HS-5 (cell line): ENCODE data around the gene SLC6A6.

Experiments used
- DNase-seq: peaks from one replicate; pipeline ENCODE4 v3.0.0-alpha.2; 2012; ENCODE audit warnings: low read depth

SLC6A6 gene

GRCh38 chr3:14372587-14372986 is 29.8 kb upstream of the SLC6A6 start:
- DNase-seq = no peak

- no peak for DNase-seq
These were observed 28.5 kb upstream of the SLC6A6 start for GRCh38 chr3:14373753-14374376.

GRCh38 chr3:14374444-14374883 is 27.9 kb upstream of the SLC6A6 start:
- DNase-seq = no peak

- DNase-seq = no peak
These were observed 27.2 kb upstream of the SLC6A6 start for GRCh38 chr3:14375192-14375591.

- DNase-seq = no peak
These were observed 25.9 kb upstream of the SLC6A6 start for GRCh38 chr3:14376348-14377043.

GRCh38 chr3:14377044-14377837 is 25.2 kb upstream of the SLC6A6 start:
- DNase-seq = no peak

- DNase-seq = no peak
These were observed 24.6 kb upstream of the SLC6A6 start for GRCh38 chr3:14377838-14378169.

- no peak for DNase-seq
These were observed 24.0 kb upstream of the SLC6A6 start for GRCh38 chr3:14378415-14378814.

- no peak for DNase-seq
These were observed 22.6 kb upstream of the SLC6A6 start for GRCh38 chr3:14379843-14380242.

- no peak for DNase-seq
These were observed 16.2 kb upstream of the SLC6A6 start for GRCh38 chr3:14386254-14386653.

GRCh38 chr3:14388201-14388600 is 14.2 kb upstream of the SLC6A6 start:
- DNase-seq = no peak

- no peak for DNase-seq
These were observed 13.2 kb upstream of the SLC6A6 start for GRCh38 chr3:14389166-14389606.

- DNase-seq = no peak
These were observed 12.7 kb upstream of the SLC6A6 start for GRCh38 chr3:14389716-14390115.

- DNase-seq = no peak
These were observed 11.4 kb upstream of the SLC6A6 start for GRCh38 chr3:14391033-14391432.

GRCh38 chr3:14392231-14392630 is 10.2 kb upstream of the SLC6A6 start:
- DNase-seq = no peak

- DNase-seq = no peak
These were observed 9.5 kb upstream of the SLC6A6 start for GRCh38 chr3:14392803-14393319.

- no peak for DNase-seq
These were observed 8.8 kb upstream of the SLC6A6 start for GRCh38 chr3:14393440-14394106.

GRCh38 chr3:14396031-14396692 is 6.2 kb upstream of the SLC6A6 start:
- DNase-seq = no peak

- no peak for DNase-seq
These were observed 5.4 kb upstream of the SLC6A6 start for GRCh38 chr3:14397046-14397445.

GRCh38 chr3:14397531-14397930 is 4.9 kb upstream of the SLC6A6 start:
- DNase-seq = no peak

- DNase-seq = no peak
These were observed 4.2 kb upstream of the SLC6A6 start for GRCh38 chr3:14397940-14398796.
